ENCODE data around the gene GLA. TPM values are rescaled to one million over a fixed set of nuclear protein-coding genes. Genes with fewer than 3 reads are reported as not detected.

GLA gene
- total RNA-seq (2022; extraction: Qiagen RNA extraction) = 160 to 197 TPM (median 177 TPM) in 5 replicates

DNA sequence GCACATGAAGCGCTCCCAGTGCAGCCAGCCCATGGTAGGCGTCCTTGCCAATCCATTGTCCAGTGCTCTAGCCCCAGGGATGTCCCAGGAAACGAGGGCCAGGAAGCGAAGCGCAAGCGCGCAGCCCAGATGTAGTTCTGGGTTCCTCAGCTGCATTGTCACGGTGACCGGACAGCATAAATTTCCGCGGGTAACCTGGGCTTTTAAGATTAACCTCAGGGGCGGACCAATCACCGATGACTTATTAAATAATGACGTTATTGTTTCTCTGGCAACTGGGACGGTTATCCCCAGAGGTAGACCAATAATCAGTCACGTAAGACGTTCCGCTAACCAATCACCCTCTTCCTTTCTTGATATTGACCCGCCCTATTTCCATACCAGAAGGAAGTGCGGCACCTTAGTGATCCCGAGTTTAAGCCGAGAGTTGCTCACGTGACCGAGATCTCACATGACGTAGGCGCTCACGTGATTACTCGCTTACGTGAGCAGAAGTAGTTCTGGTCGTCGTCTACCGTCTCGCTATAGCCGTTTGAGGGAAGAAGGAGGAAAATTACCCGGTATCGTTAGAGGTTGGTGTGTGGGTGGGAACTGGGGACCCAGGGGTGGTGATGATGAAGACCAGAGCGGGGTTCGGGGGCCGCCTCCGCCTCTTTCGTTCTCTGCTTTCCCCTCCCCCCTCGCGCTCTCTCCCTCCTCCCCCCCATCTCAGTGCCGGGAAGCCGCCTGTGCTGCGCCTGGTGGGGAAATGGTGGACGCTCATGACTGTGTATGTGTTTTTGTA lies at the start of gene GLA, which contains the start of gene HNRNPH2:
Gene GLA, minus strand, starts transcription at position 178 of the 784 bp plus-strand sequence. Its CDS starts 22 bp downstream, at position 156.
Gene HNRNPH2, plus strand, starts transcription at position 475 of the 784 bp plus-strand sequence. CDS start 3,767 bp downstream, outside the sequence.

DNA sequence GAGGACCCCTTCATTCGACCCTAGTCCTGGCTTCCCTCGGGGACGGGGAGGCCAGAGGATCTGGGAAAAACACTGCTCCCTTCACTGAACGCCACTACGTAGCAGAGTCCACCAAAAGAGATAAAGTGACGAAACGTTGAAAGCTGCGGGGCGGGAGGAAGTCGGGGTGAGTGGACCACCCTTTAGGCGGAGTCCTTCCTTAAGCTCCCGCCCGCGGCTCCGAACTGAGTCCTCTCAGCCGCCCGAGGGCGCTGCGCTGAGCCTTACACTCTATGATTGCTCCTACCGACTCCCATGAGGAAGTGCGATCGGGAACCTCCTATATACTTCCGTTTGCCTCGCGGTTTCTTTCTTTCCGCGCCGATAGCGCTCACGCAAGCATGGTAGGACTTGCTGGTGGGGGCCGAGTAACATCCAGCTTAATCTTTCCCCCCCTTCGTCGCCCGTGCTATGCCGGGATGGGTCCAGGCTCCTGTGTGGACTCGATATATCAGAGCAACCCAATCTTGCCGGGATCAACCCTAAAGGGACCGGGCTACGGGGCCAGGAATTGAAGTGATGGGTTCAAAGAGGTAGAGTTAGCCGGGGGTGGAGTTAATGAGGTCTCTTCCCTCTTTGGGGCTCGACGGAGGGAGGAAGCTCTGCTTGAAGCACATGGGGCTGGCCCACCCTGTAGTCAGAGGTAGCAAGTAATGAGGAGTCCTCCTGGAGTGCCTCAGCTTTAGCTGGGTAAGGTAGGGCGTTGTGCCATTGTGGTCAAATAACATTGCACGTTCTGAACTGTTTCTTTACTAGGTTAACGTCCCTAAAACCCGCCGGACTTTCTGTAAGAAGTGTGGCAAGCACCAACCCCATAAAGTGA lies 16.8 kb downstream of the GLA start, which contains the start of gene RPL36A:
Gene RPL36A, plus strand, starts transcription at position 348 of the 862 bp plus-strand sequence. Its CDS starts 33 bp downstream, at position 381.

DNA sequence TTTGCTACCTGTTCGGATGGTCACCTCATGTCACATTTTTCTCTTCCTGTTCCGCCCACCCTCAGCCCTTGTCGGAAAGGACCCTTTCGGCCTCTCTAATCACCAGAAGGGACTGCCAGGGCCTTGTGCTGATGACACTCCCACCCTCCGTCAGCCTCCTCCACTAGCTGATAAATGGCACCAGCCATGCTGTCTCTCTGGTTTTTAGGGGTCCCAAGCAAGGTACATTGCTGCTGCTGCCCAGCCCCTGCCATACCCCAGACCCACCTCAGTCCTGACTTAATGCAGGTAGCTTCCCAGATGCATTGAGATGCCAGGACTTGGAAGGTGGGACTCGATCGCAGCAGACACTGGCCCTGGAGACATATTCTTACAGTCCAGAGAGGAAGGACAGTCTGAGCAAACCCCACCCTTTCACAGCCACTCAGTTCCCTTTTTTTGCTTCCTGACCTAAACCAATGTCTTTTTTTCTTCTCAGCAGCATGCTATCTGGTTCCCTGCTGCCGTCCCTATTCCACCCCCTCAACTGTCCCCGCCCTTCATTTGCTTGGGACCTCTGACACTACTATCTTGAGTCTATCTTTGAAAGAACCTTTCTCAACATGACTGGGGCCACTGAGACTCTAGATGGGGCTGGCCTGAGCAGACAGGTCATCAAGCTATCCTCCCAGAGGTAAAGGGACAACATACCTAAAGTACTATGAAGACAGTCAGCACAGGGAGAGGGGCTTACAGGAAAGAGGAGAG lies 21.8 kb downstream of the GLA start, which contains the start of gene BTK:
Gene BTK, minus strand, starts transcription at position 397 of the 747 bp plus-strand sequence. CDS start 10,907 bp downstream, outside the sequence.

DNA sequence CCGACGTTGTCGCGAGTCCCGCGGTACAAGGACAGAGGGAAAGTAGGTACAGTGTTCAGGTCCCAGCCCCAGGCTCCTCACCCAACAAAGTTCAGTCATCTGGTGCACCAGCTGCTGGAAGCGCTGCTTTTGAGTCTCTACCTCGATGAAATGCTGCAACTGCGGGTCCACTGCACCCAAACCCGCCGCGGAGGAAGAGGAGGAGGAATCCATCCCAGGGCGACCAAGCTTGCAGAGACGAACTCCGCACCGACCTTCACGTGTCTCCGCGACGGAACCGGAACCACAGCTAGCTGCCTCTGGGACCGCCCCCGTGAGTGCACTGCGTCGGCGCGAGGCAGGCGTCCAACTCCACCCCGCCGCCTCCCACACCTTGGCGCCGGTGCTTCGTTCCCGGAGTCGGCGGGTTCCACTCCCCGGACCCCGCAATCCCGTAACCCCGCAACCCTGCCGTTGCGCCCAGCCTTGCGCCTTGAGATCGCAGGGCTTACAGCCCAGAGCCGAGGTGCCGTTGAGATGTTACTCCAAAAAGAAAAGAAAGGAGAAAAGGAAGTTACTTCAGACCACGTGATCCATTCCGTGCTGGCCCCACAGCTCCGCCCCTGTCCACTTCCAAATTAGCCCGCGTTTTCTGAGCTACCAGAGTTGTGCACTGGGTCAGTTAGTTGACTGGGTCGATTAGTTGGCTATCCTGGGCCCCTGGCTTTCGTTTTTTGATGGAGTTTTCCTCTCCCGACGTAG lies 59.1 kb downstream of the GLA start, which contains the start of gene TIMM8A:
Gene TIMM8A, minus strand, starts transcription at position 291 of the 741 bp plus-strand sequence. Its CDS starts 78 bp downstream, at position 213.

Other genes starting within 250 kb of the GLA start
- 0.13 to 0.28 TPM (median 0.16 TPM) in 5 replicates for gene DRP2, start 188.1 kb downstream of the GLA start, total RNA-seq (2022; extraction: Qiagen RNA extraction)
- 0.08 to 0.14 TPM (median 0.10 TPM) in 5 replicates for gene TAF7L, start 116.6 kb downstream of the GLA start, total RNA-seq (2022; extraction: Qiagen RNA extraction)
- 26.5 to 29.9 TPM (median 28.0 TPM) in 5 replicates for gene TIMM8A, start 59.2 kb downstream of the GLA start, total RNA-seq (2022; extraction: Qiagen RNA extraction)
- gene BTK, start 21.7 kb downstream of the GLA start, total RNA-seq (2022; extraction: Qiagen RNA extraction) = 0.07 to 0.26 TPM (median 0.18 TPM) in 5 replicates
- 2,449 to 2,973 TPM (median 2,526 TPM) in 5 replicates for gene RPL36A, start 16.9 kb downstream of the GLA start, total RNA-seq (2022; extraction: Qiagen RNA extraction)
- 51.9 to 76.0 TPM (median 56.2 TPM) in 5 replicates for gene HNRNPH2, start 297 bp upstream of the GLA start, total RNA-seq (2022; extraction: Qiagen RNA extraction)
- gene ARMCX4, start 77.5 kb upstream of the GLA start, total RNA-seq (2022; extraction: Qiagen RNA extraction) = 0.31 to 0.69 TPM (median 0.63 TPM) in 5 replicates
- gene ARMCX1, start 142.6 kb upstream of the GLA start, total RNA-seq (2022; extraction: Qiagen RNA extraction) = 0.22 to 0.61 TPM (median 0.48 TPM) in 5 replicates
- 45.8 to 48.6 TPM (median 47.8 TPM) in 5 replicates for gene ARMCX6, start 210.1 kb upstream of the GLA start, total RNA-seq (2022; extraction: Qiagen RNA extraction)
- gene ARMCX3, start 215.2 kb upstream of the GLA start, total RNA-seq (2022; extraction: Qiagen RNA extraction) = 16.5 to 30.2 TPM (median 20.7 TPM) in 5 replicates